GM19438 (cell line): ENCODE measurements around the gene PDLIM5.

Source experiments
- ATAC-seq: cut with Tn5 transposase; IDR thresholded peaks from one replicate; pipeline ENCODE4 v1.9.1; 2021; ENCODE audit warnings: low read depth; ENCODE audit not compliant: unreplicated experiment

Gene PDLIM5

DNA sequence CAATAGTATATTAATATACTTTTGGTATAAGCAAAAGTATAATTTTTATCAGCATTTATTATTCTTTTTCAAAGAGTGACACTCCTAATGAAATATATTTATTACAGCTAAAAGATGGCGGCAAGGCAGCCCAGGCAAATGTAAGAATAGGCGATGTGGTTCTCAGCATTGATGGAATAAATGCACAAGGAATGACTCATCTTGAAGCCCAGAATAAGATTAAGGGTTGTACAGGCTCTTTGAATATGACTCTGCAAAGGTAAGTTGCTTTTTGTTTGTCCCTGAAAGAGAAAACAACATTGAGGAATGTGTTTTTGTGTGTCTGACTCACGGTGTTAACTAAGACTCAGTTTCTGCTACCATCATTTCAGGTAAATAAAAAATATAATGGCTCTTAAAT lies 71.9 kb downstream of the PDLIM5 start:
- no peak for ATAC-seq

DNA sequence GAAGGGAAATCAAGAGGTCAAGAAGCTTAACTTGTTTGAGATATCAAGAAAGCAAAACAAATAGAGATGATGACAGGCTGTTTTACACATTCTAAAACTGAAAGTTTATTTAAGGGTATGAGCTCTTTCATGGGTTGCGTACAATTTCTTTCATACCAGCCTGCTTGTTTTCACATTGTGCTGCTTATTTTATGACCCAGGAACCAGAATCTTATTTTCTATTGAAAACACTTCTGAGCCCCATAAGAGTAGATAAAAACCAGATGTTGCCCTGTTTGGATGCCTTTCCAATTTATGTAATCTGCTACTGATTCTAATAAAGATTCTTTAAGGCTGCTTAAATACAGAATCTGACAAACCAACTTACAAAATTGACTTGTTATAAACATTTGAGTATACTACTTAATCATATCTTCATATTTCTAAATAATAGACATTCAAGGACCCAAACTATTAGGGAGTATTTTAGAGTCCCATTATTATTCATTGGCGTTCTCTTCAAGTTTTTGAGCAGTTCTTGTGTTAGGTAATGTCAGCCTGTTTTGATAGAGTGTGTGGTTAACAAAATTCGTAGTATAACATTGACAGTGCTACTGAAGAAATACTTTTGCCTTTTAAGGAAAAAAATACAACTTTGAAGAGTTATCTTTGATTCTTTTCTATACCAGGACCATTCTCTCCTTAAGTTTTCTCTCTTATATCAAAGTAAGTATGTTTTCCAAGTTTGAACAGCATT lies 74.4 kb downstream of the PDLIM5 start:
- ATAC-seq: peak; percentile 56

DNA sequence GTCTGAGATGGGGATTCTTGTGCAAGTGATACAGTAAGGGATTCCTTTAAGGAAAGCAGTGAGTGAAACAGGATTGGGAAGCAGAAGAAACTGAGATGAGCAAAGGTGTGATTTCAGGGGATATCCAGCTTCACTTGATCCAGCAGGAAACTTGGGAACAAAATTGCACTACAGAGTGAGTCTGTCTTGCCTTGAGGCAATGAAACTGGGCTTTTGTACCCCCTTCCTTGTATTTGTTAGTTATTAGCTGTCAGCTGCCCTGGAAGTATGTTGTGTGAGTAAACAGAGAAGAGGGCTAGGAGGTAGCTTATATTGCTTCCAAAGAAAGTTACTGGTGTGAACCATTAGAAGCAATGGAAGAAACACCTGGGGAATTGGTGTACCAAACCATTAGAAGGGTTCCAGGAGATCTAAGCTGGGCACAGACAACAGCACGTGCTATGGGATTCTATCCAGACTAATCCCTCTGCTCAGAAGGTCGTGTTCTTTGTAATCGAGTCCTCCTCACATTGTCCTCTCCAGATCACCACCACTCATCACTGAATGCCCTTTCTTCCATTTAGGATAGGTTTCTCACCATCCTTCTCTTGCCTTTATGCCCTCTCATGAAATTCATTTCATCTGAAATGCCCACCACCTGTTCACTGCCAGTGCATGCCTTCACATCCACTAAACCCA lies 76.0 kb downstream of the PDLIM5 start:
- no peak for ATAC-seq

DNA sequence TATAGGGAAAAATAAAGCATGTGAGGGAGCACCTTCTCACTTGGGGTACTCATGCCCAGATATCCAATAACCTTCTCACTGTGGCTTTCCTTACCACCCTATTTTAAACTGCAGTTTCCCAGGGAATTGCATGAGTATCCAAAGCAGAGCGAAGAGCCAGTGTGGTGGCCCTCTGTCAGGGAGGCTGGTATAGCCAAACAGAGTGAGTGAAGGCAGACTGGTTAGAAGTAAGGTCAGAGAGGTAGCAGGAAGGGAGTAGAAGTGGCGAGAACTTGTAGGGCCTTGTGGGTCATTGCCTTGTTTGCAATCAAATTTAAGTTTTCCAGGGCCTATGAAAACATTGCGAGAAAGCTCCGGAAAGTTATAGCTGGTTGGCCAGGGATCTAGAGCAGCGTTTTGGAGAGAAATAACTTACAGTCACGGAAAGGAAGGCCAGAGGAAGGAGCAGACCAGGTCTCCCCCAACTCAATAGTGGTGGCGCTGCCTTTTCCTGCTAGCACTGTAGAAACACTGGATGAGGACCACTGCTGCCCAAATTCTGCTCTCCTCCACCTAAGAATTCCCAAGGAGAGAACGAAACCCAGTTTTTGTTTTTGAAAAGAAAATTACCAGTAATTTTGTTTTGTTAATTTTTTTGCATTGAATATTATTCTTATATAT lies 77.2 kb downstream of the PDLIM5 start:
- no peak for ATAC-seq

DNA sequence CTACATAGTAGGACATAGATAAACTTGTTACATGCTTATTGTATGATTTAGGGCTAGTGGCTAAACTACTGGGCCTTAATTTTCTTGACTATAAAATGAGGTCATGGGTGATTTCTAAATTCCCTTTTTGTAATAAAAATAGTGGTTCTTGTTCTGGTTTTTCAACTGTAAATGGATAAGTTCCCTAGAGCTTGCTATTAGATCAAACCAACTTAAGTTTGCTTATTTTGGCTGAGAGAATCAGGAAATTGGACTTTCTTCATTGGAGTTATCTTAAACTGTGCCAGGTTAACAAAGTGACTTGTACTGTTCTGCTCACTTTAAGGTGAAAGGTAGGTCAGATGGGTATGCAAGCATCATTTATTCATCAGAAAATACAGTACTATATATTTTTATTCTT lies 78.3 kb downstream of the PDLIM5 start:
- ATAC-seq: no peak

DNA sequence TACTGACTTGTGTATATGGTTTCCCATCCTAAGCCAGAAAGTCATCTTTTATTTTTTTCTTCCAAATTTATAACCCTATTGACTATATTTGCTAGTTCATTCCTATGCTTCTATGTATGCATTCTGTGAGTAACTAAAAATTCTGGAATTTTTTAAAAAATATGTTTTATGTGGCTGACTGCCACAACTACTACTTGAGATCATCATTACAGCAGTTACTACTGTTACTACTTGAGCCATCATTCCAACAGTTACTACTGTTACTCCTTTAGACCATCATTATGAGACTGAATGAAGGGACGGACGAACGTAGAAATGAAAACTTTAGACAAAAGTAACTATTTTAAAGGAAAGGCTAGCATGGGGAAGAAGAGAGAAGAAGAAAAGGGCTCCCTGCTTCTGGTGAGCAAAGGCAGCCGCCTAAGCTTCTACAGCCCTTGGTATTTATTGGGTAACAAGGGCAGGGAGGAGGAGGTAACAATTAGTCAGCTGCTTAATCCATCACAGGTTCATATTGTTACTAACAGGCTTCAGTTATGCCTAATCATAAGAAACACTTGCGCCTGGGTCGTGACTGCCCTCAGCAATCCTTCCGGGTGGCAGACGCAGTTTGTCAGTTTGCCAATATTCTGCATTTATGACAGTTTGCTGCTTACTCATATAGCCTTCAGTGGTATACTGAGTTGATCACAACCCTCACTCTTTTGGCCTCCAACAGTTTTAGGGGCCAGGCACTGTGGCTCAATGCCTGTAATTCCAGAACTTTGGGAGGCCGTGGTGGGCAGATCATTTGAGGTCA lies 80.4 kb downstream of the PDLIM5 start:
- ATAC-seq: no peak

DNA sequence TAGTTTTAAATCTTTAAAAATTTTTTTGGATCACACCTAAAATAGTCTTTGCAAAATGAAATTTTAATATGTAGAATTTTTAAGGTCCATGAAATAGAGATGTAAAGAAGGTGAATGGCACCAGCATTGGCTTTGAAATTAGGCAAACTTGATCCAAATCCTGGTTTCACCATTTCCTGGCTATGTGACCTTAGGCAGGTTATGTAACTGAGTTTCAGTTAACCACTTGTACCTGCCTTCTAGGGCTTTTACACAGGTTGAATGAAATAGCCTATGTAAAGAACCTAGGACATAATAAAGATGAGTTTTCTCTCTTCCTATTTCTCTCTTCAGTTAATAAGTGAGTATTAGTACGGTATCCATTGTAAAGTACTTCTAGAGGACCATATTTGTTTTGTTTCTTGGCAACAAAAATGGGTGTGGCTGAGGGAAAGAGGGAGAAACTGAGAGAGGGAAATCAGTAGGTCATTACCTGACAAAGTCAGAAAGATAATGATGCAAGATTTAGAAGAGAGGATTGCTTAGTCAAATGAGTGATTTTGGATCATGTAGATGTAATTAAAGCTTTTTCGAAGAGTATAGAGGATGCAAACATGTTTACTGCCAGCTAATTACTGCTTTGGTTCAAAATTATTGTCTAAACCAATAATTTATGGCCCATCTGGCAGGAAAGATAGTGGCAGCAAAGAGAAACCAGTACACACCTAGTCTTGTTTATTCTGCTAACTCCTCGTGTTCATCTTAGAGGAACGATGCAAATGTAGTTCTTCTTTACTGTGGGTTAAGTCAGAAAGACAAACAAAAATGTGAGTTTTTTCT lies 81.9 kb downstream of the PDLIM5 start:
- ATAC-seq: no peak

DNA sequence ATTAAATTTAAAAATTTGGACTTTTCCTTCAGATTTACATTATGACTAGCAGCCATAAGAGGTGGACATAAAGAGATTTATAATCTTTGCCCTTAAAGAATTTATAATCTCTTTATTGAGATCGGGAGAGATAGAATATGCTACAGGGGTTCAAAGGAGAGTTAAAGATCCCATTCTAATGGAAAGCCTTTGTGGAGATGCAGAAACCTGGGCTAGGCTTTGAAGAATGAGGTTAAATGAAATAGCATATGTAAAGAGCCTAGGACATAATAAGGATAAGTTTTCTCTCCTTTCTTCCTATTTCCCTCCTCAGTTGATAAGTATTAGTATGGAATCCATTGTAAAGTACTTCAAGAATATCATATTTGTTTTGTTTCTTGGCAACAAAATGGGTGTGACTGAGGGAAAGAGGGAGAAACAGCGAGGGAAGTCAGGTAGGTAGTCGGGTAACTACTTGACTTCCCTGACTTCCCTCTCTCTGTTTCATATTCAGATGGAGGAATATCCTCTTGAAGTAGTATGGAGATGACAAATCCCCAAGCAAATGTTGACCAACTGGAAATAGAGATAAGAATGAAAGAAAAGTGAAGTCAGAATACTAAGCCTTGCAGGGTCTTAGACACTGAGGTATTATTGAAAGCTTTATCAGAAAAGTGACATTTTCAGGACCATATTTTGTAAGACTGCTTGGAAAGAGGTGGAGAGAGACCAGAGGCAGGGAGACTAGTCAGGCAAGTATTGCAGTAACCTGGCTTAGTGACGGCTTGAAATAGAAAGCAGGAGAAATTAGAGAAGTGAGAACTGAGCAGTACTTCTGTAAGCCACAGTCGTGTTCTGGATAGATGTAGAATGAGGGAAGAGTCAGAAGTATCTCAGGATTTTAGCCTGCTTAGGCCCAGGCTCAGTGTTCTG lies 82.9 kb downstream of the PDLIM5 start:
- ATAC-seq: peak; percentile 95

DNA sequence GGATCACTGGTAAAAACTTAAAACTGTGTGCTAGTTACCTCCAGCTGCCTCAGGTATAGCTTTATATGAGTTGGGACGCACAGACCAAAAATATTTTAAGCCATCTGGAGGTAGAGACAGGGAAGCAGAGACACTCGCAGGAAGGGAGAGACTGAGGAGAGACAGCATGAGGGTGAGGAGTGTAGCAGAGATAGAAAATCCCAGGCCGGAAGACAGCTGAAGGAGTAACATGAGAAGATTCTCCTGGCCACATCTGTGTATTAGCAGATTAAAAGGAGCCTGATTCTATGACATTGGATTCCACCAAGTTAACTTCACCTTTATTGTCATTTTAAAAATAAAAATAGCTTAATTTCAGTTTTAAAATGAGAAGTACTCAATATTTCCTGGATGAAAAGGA lies 84.3 kb downstream of the PDLIM5 start:
- ATAC-seq: no peak

DNA sequence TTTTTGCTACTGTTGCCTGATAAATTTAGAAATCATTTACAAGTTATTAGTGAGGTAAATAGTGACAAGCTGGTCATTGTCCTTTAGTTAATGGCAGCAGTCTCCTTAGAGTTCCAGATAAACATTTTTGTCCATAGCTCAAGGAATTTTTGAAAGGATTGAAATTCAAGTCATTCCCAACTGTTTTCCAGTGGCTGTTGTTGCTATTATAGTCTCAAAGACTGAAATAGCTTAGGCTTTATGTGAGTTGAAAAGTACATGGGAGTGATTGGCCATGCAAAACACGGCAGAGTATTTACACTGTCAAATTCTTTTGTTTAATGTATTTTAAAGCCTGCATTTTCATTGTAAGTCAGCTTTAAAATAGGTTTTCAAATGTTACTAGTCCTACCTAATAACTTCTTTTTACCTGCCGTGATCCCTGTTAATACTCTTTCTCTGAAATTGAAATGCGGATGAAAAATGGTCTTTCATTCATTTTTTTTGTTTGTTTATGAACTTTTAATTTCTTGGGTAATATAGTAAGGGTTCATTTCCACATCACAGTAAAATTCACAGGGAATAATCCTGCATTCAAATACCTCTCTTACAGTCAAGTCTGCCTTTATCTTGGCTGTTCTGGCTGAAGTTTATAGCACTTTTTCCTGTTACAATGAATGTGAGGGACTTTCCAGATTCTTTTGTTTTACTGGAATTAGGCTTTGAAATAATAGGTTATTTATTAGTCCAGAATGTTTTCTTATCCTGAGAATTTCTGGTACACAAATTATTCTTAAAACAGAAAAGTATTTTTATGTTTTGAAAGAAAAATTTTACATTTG lies 85.1 kb downstream of the PDLIM5 start:
- ATAC-seq: no peak

DNA sequence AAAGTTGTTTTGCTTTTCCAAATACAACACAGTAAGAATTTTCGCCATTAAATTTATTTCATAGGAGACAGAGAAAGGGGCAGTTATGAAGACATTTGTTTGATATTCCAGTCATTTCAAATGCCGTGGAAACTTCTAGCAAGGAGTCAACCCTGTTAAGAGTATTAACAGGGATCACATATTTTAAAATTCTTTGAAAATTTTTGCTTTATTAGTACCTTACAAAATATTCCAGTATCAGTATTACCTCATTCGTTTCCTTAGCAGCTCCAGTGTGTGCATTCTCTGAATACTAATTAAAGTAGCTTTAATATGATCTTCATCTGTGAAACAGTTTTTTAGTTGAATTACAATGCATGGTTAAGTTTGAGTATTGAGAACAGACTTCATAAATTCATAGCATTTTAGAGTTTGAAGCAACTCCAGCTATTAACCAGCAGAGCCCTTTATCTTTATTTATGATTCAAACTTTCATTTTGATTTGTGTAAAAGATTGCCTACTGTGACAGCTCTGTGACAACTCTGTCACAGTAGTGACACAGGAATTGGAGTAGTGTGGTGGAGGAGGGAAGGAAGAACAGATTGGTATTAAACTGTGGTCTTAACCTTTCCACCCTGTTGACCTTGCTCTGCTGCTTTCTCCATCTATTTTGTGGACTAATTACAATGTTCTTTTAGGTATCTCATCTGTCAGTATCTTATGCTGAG lies 86.3 kb downstream of the PDLIM5 start:
- ATAC-seq: no peak

DNA sequence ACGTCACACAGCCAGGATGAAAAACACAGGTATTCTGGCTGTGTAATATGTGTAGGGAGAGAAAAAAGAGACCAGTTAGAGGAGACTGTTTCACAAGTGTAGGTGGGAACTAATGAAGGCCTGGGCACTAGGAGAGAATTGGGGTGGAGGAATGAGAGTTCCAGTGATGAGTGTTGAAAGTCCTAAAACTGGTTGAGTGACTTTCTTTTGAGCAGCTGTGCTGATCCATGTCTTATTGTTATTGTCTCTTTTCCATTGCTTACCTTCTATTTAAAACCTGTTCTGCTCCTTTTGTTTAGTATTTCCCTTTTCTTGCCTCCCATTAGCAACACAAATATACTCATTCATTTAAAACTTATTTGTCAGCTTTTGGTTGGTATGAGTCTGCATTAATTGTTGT lies 88.7 kb downstream of the PDLIM5 start:
- no peak for ATAC-seq

DNA sequence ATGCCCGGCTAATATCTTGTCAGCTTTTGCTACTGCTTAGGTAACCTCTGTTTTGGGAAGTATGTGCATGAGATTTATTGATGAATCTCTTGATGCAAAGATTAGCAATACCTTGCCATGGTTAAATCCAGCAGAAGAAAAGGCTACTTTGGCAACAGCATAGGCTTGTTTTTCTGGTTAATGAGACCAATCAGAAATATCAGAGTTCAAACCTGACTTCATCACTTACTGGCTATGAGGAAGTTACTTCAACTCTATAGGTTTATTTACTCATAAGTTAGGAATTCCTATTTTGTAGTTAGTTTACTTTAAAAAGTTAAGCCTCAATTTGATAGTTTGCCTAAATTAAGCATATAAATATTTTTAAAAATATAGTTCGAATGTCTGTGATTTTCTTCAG lies 93.1 kb downstream of the PDLIM5 start:
- no peak for ATAC-seq

DNA sequence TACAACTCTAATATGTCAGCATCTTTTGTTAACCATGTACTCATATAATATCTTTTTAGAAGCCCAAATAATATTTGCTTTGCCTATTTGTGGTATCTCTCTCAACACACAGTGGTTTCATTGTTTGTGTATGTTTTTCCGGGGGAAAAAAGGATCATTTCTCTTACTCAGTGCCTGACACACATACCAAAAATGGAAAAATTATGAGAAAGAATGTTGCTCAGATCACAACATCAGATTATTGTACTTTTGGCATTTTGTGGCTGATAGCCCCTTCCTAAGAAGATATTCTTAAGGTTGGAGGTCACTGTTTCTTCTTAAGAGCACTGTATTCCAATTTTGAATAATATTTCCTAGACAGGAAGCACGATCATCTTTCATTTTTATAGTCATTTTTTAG lies 93.6 kb downstream of the PDLIM5 start:
- no peak for ATAC-seq

DNA sequence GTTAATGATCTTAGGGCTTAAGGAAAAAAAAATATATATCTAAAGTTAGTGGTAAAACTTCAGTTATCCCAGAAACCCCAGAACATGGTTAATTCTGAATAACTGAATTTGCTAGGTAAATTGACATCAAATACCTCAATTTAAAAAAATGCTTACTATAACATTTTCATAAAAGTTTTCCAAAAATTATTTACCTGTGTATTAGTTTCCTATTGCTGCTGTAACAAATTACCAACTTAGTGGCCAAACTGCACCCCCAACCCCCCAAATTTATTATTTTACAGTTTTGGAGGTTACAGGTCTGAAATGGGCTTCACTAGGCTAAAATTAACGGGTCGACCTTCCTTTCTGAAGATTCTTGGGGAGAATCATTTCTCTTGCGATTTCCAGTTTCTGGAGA lies 95.2 kb downstream of the PDLIM5 start:
- ATAC-seq: no peak

DNA sequence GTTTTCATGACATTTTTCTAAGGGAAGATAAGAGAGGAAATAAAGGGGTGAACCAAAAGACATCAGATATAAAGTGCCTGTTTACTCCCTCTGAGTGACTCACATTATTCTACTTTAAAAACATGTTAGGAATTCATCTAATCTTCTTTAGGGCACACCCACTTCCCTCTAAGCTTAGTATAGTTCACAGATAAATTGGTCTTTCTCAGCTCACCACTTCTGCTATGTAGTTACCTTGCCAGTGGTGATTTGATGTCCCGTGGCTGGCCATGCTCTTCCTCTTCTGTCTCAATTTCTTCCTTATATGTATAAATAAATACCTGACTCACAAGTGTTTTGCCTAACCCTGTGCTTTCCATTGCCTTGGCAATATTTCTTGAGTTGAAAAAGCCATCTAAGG lies 96.8 kb downstream of the PDLIM5 start:
- no peak for ATAC-seq

DNA sequence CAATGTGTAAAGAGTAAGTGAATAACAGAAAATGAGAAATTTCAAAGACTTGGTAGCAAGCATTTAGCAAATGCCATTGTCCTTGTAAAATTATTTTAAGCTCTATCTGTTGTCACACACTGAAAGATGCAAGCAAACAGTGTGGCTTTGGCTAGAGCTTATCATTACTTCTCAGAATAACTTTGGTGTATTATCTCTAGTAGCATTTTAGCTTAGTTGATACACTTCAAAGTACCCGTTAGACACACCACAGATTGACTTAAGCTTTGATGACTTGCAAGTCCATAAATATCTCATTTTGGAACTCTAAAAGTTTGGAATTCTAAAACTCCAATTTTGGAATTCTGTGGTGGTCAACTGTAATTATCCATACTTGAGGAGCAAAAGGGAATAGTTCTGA lies 98.6 kb downstream of the PDLIM5 start:
- no peak for ATAC-seq

DNA sequence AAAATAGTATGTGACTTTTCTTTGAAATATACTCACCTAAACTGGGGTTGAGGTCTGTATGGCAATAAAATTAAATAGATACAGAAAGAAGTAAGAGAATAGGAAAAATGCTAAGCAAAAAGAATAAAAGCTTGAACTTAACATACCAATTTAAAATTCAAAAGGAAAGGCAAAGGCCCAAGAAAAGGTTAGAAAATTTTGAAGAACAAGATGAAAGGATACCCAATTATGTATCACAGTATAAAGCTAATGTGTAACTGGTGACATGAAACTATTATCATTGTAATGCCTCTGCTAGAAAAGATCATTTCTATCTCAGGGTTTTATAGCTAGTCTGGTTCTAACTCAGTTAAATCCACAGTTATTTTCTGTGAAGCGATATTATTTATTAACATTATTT lies 99.1 kb downstream of the PDLIM5 start:
- ATAC-seq: no peak
